Upper lobe of left lung (tissue), 4 donors: ENCODE data around the gene ADSS1.
A peak's percentile ranks its signal among the peaks of the same experiment; 100 is the strongest.

ENCODE experiments used
- EP300 ChIP-seq, 4 donors: sonication (generic); formaldehyde crosslinking; IDR thresholded peaks; one replicate each; pipeline ENCODE4 v1.5.1; 2017; ENCODE audit warnings: antibody characterized with exemption in 4 of 4, control low read depth in 2 of 4
- POLR2A ChIP-seq, 4 donors: fragments of 450-650 bp; IDR thresholded peaks; one replicate each; pipeline ENCODE4 v1.5.1; 2016 to 2017; ENCODE audit warnings: antibody characterized with exemption in 4 of 4, mild to moderate bottlenecking in 2 of 4
- POLR2AphosphoS5 ChIP-seq, 2 donors: sonication (generic); formaldehyde crosslinking; IDR thresholded peaks; one replicate each; pipeline ENCODE4 v1.5.1; 2017; ENCODE audit warnings: antibody characterized with exemption in 2 of 2
- TF ChIP-seq, protein P1 (sequence below), 6 experiments: fragments of 450-650 bp in 4 of 6; fragments of 200-600 bp in 2 of 6; sonication (generic) in 2 of 6; IDR thresholded peaks; one replicate each; pipeline ENCODE4 v1.5.1; 2016 to 2019; ENCODE audit warnings: antibody characterized with exemption in 6 of 6

DNA sequence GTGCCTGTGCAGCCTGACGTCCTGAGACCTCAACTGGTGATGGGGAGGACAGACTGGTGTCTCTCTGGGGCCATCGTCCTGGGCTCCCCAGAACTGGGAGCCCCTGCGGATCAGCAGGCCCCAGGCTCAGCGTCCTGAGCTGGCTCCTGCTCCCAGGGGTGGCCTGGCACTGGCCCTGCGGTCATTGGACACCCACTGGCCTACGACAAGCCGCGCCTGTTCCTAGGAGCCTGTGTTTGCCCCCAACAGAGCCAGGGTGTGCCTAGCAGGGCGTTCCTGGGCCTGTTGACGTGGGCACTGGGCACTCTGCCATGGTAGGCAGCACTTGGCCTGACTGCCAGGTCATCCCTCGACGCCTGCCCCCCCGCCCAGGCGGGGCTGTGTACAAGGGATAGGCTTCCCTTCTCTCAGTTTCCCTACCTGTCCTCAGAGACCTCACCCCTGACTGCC, 8.4 kb downstream of the ADSS1 start:
- TF ChIP-seq, protein P1, sequence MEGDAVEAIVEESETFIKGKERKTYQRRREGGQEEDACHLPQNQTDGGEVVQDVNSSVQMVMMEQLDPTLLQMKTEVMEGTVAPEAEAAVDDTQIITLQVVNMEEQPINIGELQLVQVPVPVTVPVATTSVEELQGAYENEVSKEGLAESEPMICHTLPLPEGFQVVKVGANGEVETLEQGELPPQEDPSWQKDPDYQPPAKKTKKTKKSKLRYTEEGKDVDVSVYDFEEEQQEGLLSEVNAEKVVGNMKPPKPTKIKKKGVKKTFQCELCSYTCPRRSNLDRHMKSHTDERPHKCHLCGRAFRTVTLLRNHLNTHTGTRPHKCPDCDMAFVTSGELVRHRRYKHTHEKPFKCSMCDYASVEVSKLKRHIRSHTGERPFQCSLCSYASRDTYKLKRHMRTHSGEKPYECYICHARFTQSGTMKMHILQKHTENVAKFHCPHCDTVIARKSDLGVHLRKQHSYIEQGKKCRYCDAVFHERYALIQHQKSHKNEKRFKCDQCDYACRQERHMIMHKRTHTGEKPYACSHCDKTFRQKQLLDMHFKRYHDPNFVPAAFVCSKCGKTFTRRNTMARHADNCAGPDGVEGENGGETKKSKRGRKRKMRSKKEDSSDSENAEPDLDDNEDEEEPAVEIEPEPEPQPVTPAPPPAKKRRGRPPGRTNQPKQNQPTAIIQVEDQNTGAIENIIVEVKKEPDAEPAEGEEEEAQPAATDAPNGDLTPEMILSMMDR (IDR thresholded peaks at IDR 0.05): no peak
- TF ChIP-seq POLR2A (IDR thresholded peaks at IDR 0.05) (peak in 1 of 4 donors; percentile 12), EP300 (IDR thresholded peaks at IDR 0.05) (no peak), POLR2AphosphoS5 (IDR thresholded peaks at IDR 0.05) (no peak)
